K562 (cell line): ENCODE measurements around the gene CDC23. TPM values are rescaled to one million over a fixed set of nuclear protein-coding genes. Genes with fewer than 3 reads are reported as not detected.

ENCODE experiments used
- C11orf30 ChIP-seq: fragments of 450-650 bp; IDR thresholded peaks from 2 replicates; pipeline ENCODE4 v1.6.1; 2016; ENCODE audit warnings: low read depth, mild to moderate bottlenecking
- CBX8 ChIP-seq: fragments of 200-600 bp; sonication (generic); IDR thresholded peaks from 2 replicates; pipeline ENCODE4 v1.6.1; 2012; ENCODE audit warnings: borderline replicate concordance, mixed run types, low read depth, mild to moderate bottlenecking, moderate library complexity, mixed read lengths, low read length, control low read depth, inconsistent platforms; ENCODE audit not compliant: poor library complexity, severe bottlenecking; ENCODE audit errors: extremely low read depth
- CTCFL ChIP-seq: IDR thresholded peaks from 2 replicates; pipeline ENCODE4 v1.6.1; 2011; ENCODE audit warnings: borderline replicate concordance, low read depth, mild to moderate bottlenecking, moderate library complexity, low read length; ENCODE audit not compliant: insufficient read depth, poor library complexity, severe bottlenecking
- E2F3 ChIP-seq: fragments of 250-450 bp; sonication (Bioruptor Pico); IDR thresholded peaks from 2 replicates; pipeline ENCODE4 v1.4.0; 2020; ENCODE audit warnings: mild to moderate bottlenecking
- HMG20A ChIP-seq: fragments of 450-650 bp; formaldehyde crosslinking; conservative IDR thresholded peaks from 2 replicates; pipeline ENCODE4 v1.4.0; 2020; ENCODE audit warnings: mild to moderate bottlenecking, mixed read lengths
- MAZ ChIP-seq, 2 experiments: fragments of 450-650 bp in 1 of 2; sonication (generic) in 1 of 2; formaldehyde crosslinking; IDR thresholded peaks in 1 of 2; conservative IDR thresholded peaks in 1 of 2; 2 replicates each; pipeline versions ENCODE4 v1.4.0 to v1.5.0; 2020; ENCODE audit warnings: mild to moderate bottlenecking in 1 of 2, missing genetic modification reagents in 1 of 2
- PRDM10 ChIP-seq: fragments of 450-650 bp; IDR thresholded peaks from 2 replicates; pipeline ENCODE4 v1.6.1; 2018; ENCODE audit not compliant: partially characterized antibody
- RBBP5 ChIP-seq: fragments of 200-600 bp; sonication (generic); IDR thresholded peaks from 2 replicates; pipeline ENCODE4 v1.6.1; 2012; ENCODE audit warnings: borderline replicate concordance, mild to moderate bottlenecking, low read length, control low read depth, inconsistent platforms; ENCODE audit not compliant: insufficient read depth, poor library complexity, severe bottlenecking
- RHOXF2B ChIP-seq: fragments of 250-450 bp; sonication (Bioruptor Pico); conservative IDR thresholded peaks from 2 replicates; pipeline ENCODE4 v1.5.1; 2021
- UBTF ChIP-seq, 2 experiments: IDR thresholded peaks; 2 replicates each; pipeline ENCODE4 v1.6.1; 2012; ENCODE audit warnings: improper control_type of control experiment in 2 of 2, low read depth in 2 of 2, low read length in 2 of 2, borderline replicate concordance in 1 of 2
- ZBTB49 ChIP-seq: sonication (generic); formaldehyde crosslinking; IDR thresholded peaks from 2 replicates; pipeline ENCODE4 v1.8.0; 2022; ENCODE audit warnings: missing genetic modification reagents, mild to moderate bottlenecking, borderline replicate concordance
- ZEB2 ChIP-seq: fragments of 450-650 bp; IDR thresholded peaks from 2 replicates; pipeline ENCODE4 v1.6.1; 2016
- ZNF239 ChIP-seq: fragments of 250-450 bp; sonication (Bioruptor Pico); IDR thresholded peaks from 2 replicates; pipeline ENCODE4 v1.4.0; 2020; ENCODE audit warnings: mild to moderate bottlenecking
- polyA plus RNA-seq, 8 experiments: library from polyadenylated mRNA; depleted of rRNA in 4 of 8; stranded (reverse) in 5 of 8; unstranded in 3 of 8; fragments of >200 nt; fragmentation: Nextera tagmentation in 2 of 8; fragmentation: Illumina TruSeq in 1 of 8; extraction: Ambion mirVana in 2 of 8; extraction: Trizol in 1 of 8; gene quantifications; 2 replicates each; pipeline versions ENCODE4 v1.2.1 to v1.2.3, GENCODE V29; 2011 to 2014; ENCODE audit warnings: inconsistent platforms in 1 of 8, missing spikeins in 1 of 8
- total RNA-seq, 7 experiments: library from RNA; depleted of rRNA in 6 of 7; stranded (reverse); fragments of >200 nt in 6 of 7; fragmentation: Illumina TruSeq in 2 of 7; extraction: Trizol in 2 of 7; gene quantifications; 2 replicates each; pipeline versions ENCODE4 v1.2.1 to v1.2.3, GENCODE V29; 2011 to 2021; ENCODE audit warnings: low replicate concordance in 1 of 7

CDC23 gene
- total and polyA plus RNA-seq, 9 of the 15 experiments (the other 6 are each of a cell fraction or from before 2014, with no cell fraction given), result 34.5 to 157 (median 65.5) TPM

DNA sequence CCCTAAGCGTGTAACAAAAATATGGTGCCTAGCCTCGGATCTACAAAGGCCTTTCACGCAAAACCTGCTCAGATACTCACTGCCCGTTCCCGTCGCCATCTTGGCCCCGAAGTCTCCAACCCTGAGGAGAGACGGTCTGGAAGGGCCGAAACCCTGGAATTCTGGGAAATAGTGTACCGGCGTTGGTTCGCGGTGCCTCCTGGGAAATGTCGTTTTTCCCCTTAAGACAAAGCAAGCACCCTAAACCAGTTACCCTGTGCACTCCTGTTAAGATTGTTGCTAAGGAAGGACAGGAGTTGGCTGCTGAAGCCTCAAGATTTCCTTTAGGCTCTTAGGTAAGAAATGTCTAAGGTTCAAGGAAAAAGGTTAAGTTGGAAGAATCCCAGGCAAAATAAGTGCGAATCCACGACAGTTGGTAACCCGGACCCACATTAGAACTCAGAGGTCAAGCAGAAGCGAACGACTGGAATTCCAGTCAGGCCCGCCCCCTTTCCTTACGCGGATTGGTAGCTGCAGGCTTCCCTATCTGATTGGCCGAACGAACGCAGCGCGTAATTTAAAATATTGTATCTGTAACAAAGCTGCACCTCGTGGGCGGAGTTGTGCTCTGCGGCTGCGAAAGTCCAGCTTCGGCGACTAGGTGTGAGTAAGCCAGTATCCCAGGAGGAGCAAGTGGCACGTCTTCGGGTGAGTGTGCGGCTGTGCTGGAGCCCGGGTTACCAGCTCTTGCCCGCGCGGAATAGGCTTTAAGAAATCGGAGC lies 34.4 kb downstream of the CDC23 start, which contains the start of the genes BRD8 and KIF20A (continued):
- TF ChIP-seq PRDM10, result peak; percentile 29
- no peak for TF ChIP-seq E2F3
- TF ChIP-seq RBBP5, result peak; percentile 30
- TF ChIP-seq UBTF (IDR thresholded peaks at IDR 0.05; ENCODE audit: borderline replicate concordance in 1 of 2, low read depth in 2 of 2, low read length in 2 of 2), result peak in 1 of 2 experiments; percentile 61; a peak in 1 of 4 replicates
- TF ChIP-seq ZNF239 (CRISPR knock-in tag), result no peak
- TF ChIP-seq CBX8, result no peak
- peak; percentile 79 for TF ChIP-seq C11orf30
- TF ChIP-seq MAZ (CRISPR knock-in tag; conservative IDR thresholded peaks at IDR 0.05 in 1 of 2, IDR thresholded peaks at IDR 0.05 in 1 of 2), result no peak; a peak in 2 of 4 replicates
- TF ChIP-seq ZEB2, result 0 out of 2 replicates have a peak, but pooled peaks have one; percentile 12
- TF ChIP-seq CTCFL, result no peak
- TF ChIP-seq ZBTB49 (CRISPR knock-in tag), result no peak
- peak; percentile 25; the same call in 1 of the 2 replicates for TF ChIP-seq RHOXF2B
- TF ChIP-seq HMG20A, result no peak
